ENCODE measurements around the gene IL1RAPL1.

The IL1RAPL1 gene

GRCh38 chrX:29531336-29531735, 944.1 kb downstream of the IL1RAPL1 start:
- no peak for TF ChIP-seq CTCF (IDR thresholded peaks at IDR 0.05; ENCODE audit: low read depth, low read length)
- no peak overlapping the region for H3K4me3 ChIP-seq (replicated peaks in 1 of 2; ENCODE audit: low read depth in 2 of 2, low read length in 2 of 2)
- no peak for DNase-seq (ENCODE audit: low read depth in 2 of 2)

DNA sequence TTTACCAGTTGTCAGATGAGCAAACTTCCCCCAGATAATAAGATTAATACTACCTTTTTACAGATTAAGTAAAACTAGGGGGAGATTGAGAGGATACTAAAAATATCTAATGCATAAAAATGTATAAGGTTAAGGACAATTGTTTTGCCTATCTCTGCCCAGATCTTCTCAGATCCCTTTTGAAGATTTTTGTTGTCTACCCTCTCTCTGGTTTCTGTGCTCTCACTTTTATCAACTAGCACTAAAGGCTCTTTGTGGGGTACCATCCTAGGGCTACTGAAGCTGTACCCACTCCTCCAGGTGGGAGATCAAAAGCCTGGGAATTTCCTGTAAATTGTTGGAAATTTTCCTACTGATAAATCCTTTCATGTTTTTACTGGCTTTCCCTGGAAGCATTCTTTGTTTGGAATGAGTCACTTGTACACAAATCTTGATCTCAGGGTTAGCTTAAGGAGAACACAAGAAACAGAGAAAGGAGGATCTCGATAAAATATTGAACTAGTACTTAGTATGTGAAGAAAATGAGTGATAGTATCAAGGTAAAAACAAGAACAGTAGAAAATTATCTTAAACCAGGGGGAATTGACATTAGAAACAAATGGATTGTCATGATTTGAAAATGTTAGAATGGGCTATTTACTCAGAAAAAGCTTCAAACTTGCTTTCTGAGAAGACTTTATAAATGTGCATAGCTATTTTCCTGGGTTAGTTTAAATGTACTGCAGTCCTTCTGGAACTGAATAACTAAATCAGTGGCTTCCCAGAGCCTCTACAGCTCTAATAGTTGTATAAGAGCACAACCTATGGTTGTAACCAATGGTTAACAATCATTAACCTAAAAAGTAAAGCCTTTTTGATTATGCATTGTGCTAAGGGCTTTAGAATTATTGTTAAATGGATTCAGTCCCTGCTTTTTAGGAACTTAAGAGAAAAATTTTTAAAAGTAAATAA, 948.2 kb downstream of the IL1RAPL1 start:
- no peak overlapping the region for H3K4me3 ChIP-seq (replicated peaks in 1 of 2; ENCODE audit: low read depth in 2 of 2, low read length in 2 of 2)
- peak; percentile 20 to 21 for DNase-seq (ENCODE audit: low read depth in 2 of 2)
- no peak for TF ChIP-seq CTCF (IDR thresholded peaks at IDR 0.05; ENCODE audit: low read depth, low read length)

GRCh38 chrX:29541038-29541437, 953.8 kb downstream of the IL1RAPL1 start:
- TF ChIP-seq CTCF (IDR thresholded peaks at IDR 0.05; ENCODE audit: low read depth, low read length): no peak
- DNase-seq (ENCODE audit: low read depth in 2 of 2): no peak
- H3K4me3 ChIP-seq (replicated peaks in 1 of 2; ENCODE audit: low read depth in 2 of 2, low read length in 2 of 2): no peak overlapping the region

GRCh38 chrX:29542152-29542551, 954.9 kb downstream of the IL1RAPL1 start:
- DNase-seq (ENCODE audit: low read depth in 2 of 2): no peak
- no peak overlapping the region for H3K4me3 ChIP-seq (replicated peaks in 1 of 2; ENCODE audit: low read depth in 2 of 2, low read length in 2 of 2)
- no peak for TF ChIP-seq CTCF (IDR thresholded peaks at IDR 0.05; ENCODE audit: low read depth, low read length)

DNA sequence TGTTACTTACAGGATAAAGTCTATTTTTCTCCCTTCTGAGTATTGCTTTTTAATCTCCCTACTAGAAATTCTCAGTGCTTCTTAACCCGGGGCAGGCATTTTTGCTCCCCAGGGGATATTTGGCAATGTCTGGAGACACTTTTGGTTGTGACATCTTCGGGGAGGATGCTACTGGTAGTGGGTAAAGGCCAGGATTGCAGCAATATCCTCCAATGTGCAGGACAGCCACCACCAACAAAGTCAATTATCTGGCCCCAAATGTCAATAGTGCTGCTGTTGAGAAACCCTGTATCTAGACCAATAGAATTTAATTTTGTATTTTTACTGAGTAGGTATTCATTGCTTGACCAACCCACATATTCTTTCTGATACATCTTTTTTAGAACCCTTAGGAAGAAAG, 958.6 kb downstream of the IL1RAPL1 start:
- TF ChIP-seq CTCF (IDR thresholded peaks at IDR 0.05; ENCODE audit: low read depth, low read length): no peak
- no peak for DNase-seq (ENCODE audit: low read depth in 2 of 2)
- H3K4me3 ChIP-seq (replicated peaks in 1 of 2; ENCODE audit: low read depth in 2 of 2, low read length in 2 of 2): no peak overlapping the region

DNA sequence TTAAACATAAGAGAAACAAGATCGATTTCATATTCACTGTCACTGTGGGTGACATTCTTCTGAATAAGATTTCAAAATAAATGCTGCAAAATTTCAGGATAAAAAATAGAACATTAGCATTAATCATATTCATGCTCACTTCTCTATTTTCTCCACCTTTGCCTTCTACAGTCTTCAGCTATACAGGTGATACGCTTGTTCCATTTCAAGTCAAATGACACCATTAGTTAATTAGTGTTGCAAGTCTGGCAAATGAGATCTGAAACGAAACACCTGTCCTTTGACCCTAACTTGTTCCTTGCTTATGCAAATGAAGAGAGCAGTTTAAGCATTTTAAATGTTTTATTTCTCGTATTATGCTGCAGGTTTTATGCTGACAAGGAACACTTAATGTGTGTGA, 960.6 kb downstream of the IL1RAPL1 start:
- DNase-seq (ENCODE audit: low read depth in 2 of 2): no peak
- no peak for TF ChIP-seq CTCF (IDR thresholded peaks at IDR 0.05; ENCODE audit: low read depth, low read length)
- no peak overlapping the region for H3K4me3 ChIP-seq (replicated peaks in 1 of 2; ENCODE audit: low read depth in 2 of 2, low read length in 2 of 2)
